ENCODE measurements around the gene CTRL.
A peak's percentile ranks its signal among the peaks of the same experiment; 100 is the strongest.

- TF ChIP-seq MAX (IDR thresholded peaks at IDR 0.05) = no peak
- TF ChIP-seq CTCF (IDR thresholded peaks at IDR 0.05; ENCODE audit: low read depth, low read length, missing input control) = no peak
- no peak for TF ChIP-seq ZBTB33 (IDR thresholded peaks at IDR 0.05)
- TF ChIP-seq TAF1 (conservative IDR thresholded peaks at IDR 0.05) = no peak
- TF ChIP-seq YY1 (IDR thresholded peaks at IDR 0.05) = no peak
- TF ChIP-seq ATF3 (IDR thresholded peaks at IDR 0.05) = no peak
- no peak for TF ChIP-seq GABPA (IDR thresholded peaks at IDR 0.05 in 1 of 2, conservative IDR thresholded peaks at IDR 0.05 in 1 of 2)
- no peak for TF ChIP-seq EGR1 (IDR thresholded peaks at IDR 0.05; ENCODE audit: low read depth in 2 of 2)
- TF ChIP-seq RXRA (IDR thresholded peaks at IDR 0.05) = peak; percentile 60 to 81
- no peak for TF ChIP-seq RAD21 (IDR thresholded peaks at IDR 0.05)
- no peak for TF ChIP-seq HNF4G (IDR thresholded peaks at IDR 0.05)
These were observed 16.7 kb downstream of the CTRL start for GRCh38 chr16:67914758-67915495.
